Heart left ventricle (tissue), 16 donors: ENCODE measurements around the gene CCDC71L. TPM values are rescaled to one million over a fixed set of nuclear protein-coding genes. Genes with fewer than 3 reads are reported as not detected.

Experiments used
- ATAC-seq, 4 donors: fragments of 200-7000 bp; cut with Tn5 transposase; one replicate each; pipeline ENCODE4 v1.9.1; 2020 to 2022; ENCODE audit warnings: moderate library complexity in 4 of 4, mild to moderate bottlenecking in 3 of 4, moderate number of reproducible peaks in 1 of 4
- DNase-seq, 5 donors: peaks; one replicate each; pipeline ENCODE4 v3.0.0-alpha.2; 2020
- H3K27ac ChIP-seq, 12 donors: fragments of 200-600 bp; sonication (generic) in 4 of 12; one replicate each; pipeline versions ENCODE4 v1.5.0 to v1.8.0; 2016 to 2022; ENCODE audit warnings: mild to moderate bottlenecking in 2 of 12
- H3K27me3 ChIP-seq, 9 donors: fragments of 200-600 bp; sonication (generic) in 2 of 9; one replicate each; pipeline versions ENCODE4 v1.5.1 to v1.8.0; 2016 to 2022; ENCODE audit warnings: mild to moderate bottlenecking in 3 of 9
- H3K36me3 ChIP-seq, 9 donors: fragments of 200-600 bp; sonication (generic) in 2 of 9; one replicate each; pipeline versions ENCODE4 v1.5.0 to v1.8.0; 2018 to 2022; ENCODE audit warnings: mild to moderate bottlenecking in 2 of 9
- H3K4me1 ChIP-seq, 12 donors: fragments of 200-600 bp; sonication (generic) in 4 of 12; one replicate each; pipeline versions ENCODE4 v1.5.0 to v1.8.0; 2016 to 2022; ENCODE audit warnings: mild to moderate bottlenecking in 3 of 12
- H3K4me3 ChIP-seq, 12 donors: fragments of 200-600 bp; sonication (generic) in 4 of 12; one replicate each; pipeline versions ENCODE4 v1.5.0 to v1.8.0; 2017 to 2022; ENCODE audit warnings: mild to moderate bottlenecking in 9 of 12, moderate library complexity in 4 of 12
- H3K9me3 ChIP-seq, 12 donors: fragments of 200-600 bp; sonication (generic) in 4 of 12; one replicate each; pipeline versions ENCODE4 v1.5.0 to v1.8.0; 2016 to 2022; ENCODE audit warnings: mild to moderate bottlenecking in 1 of 12
- CTCF ChIP-seq, 12 donors: fragments of 200-600 bp; sonication (generic) in 4 of 12; IDR thresholded peaks; one replicate each; pipeline versions ENCODE4 v1.5.0 to v1.8.0; 2018 to 2022; ENCODE audit warnings: antibody characterized with exemption in 12 of 12, mild to moderate bottlenecking in 5 of 12
- POLR2A ChIP-seq, 2 donors: fragments of 450-650 bp; IDR thresholded peaks; one replicate each; pipeline ENCODE4 v1.6.1; 2017; ENCODE audit warnings: antibody characterized with exemption in 2 of 2, mild to moderate bottlenecking in 2 of 2, moderate library complexity in 2 of 2
- WGBS, 4 donors: extraction: QIAGEN DNeasy Blood & Tissue Kit in 2 of 4; methylation state at CpG; one replicate each; pipeline versions ENCODE4 v1.1.5 to v1.1.7; 2013 to 2018; 5-methylcytosine and 5-hydroxymethylcytosine counted together
- intact Hi-C, 10 donors: fragments of 100-400 bp; cut with DNase I; formaldehyde crosslinking; loops; one replicate each; pipeline versions ENCODE4 v1.11.1 to v1.14.2; 2022
- polyA plus RNA-seq, 2 donors: library from polyadenylated mRNA; stranded (reverse); fragments of 200-250 nt; gene quantifications; one replicate each; pipeline ENCODE4 v1.2.3, GENCODE V29; 2013
- total RNA-seq, 9 donors: library from RNA; depleted of rRNA in 2 of 9; stranded (reverse); fragments of >200 nt in 2 of 9; fragmentation: NEBNext Ultra II Directional in 3 of 9; extraction: Animal tissue kit (Norgen Biotek cat#: 25700) in 3 of 9; gene quantifications; one replicate each; pipeline versions ENCODE4 v1.1.0 to v1.2.4, GENCODE V29; 2016 to 2023
- donor health status: ischemic (EF 13 %, LVEDD 7.1; RV severe dilation, severe dysfunction).
- donor health status: healthy with polysubstance abuse.
- donor health status: DM: no; HTN: yes; CAD: no.
- donor health status: DM: no; HTN: no; CAD: no.
- donor health status: ischemic (EF 25% LVEDD 6.9; RV normal size, moderate dysfunction).
- donor health status: ischemic (EF 25% LVEDD 5.7; RV mildly dilated, moderate dysfunction).
- donor health status: healthy.
- donor health status: DM: yes; HTN: yes; CAD: no.
- donor health status: ischemic (EF 35%, LVEDD 5.7; RV mildly dilated, moderate dysfunction).
- donor health status: nonischemic (EF 11% LVEDD 7.7; RV severe dilation, severe dysfunction).
- donor health status: DM: yes; HTN: yes; CAD: no.
- donor health status: PGD.
- donor health status: ischemic (EF 29% LVEDD 5.4; RV normal size, mild dysfunction).
- donor health status: nonischemic (EF 23%, LVEDD 6.1; RV moderate dilation, normal function).

Gene CCDC71L
- total and polyA plus RNA-seq, 11 donors = 3.5 to 16.7 (median 6.9) TPM

- Histone ChIP-seq H3K36me3 (no peaks in the 10 kb centered on the region), H3K27me3 (no peaks in the 10 kb centered on the region), H3K4me1 (peaks cover 0 to 5% (median 0%) of the 10 kb centered on the region in 12 donors), H3K9me3 (no peaks in the 10 kb centered on the region), H3K27ac (no peak overlapping the region), H3K4me3 (no peak overlapping the region)
- TF ChIP-seq CTCF (IDR thresholded peaks at IDR 0.05) (no peak), POLR2A (IDR thresholded peaks at IDR 0.05) (no peak)
- intact Hi-C loops = no loop called here
- ATAC-seq (no peak), DNase-seq (no peak)
These were observed 8.9 kb downstream of the CCDC71L start for GRCh38 chr7:106652092-106652491.

GRCh38 chr7:106646256-106646655 is 14.7 kb downstream of the CCDC71L start:
- WGBS, 4 donors = 64 to 93% (median 76%) methylated on average over 1 of the region's 1 CpG
- Histone ChIP-seq H3K36me3 (no peaks in the 10 kb centered on the region), H3K4me1 (no peaks in the 10 kb centered on the region), H3K27me3 (no peaks in the 10 kb centered on the region), H3K9me3 (no peaks in the 10 kb centered on the region), H3K4me3 (no peak overlapping the region), H3K27ac (no peak overlapping the region)
- DNase-seq = no peak
- intact Hi-C loops = no loop called here
- no peak for ATAC-seq
- no peak for TF ChIP-seq POLR2A (IDR thresholded peaks at IDR 0.05)
- no peak for TF ChIP-seq CTCF (IDR thresholded peaks at IDR 0.05)

- no peak for TF ChIP-seq CTCF (IDR thresholded peaks at IDR 0.05)
- no peak for TF ChIP-seq POLR2A (IDR thresholded peaks at IDR 0.05)
- Histone ChIP-seq H3K9me3 (no peaks in the 10 kb centered on the region), H3K4me1 (no peaks in the 10 kb centered on the region), H3K36me3 (no peaks in the 10 kb centered on the region), H3K27me3 (no peaks in the 10 kb centered on the region), H3K27ac (no peak overlapping the region), H3K4me3 (no peak overlapping the region)
- ATAC-seq (no peak), DNase-seq (no peak)
- intact Hi-C loops = no loop called here
- 47 to 89% (median 85%) methylated on average over 1 of the region's 1 CpG for WGBS, 4 donors
These were observed 16.0 kb downstream of the CCDC71L start for GRCh38 chr7:106644999-106645398.

- no peak overlapping the region for H3K27ac ChIP-seq
- H3K9me3 ChIP-seq = peaks cover 0 to 6% (median 0%) of the 10 kb centered on the region in 12 donors
- intact Hi-C loops = no loop called here
- 56 to 66% (median 59%) methylated on average over 2 of the region's 2 CpGs for WGBS, 4 donors
- no peak for ATAC-seq
- no peak for DNase-seq
- no peaks in the 10 kb centered on the region for H3K36me3 ChIP-seq
- H3K4me1 ChIP-seq = no peaks in the 10 kb centered on the region
- no peaks in the 10 kb centered on the region for H3K27me3 ChIP-seq
- TF ChIP-seq POLR2A (IDR thresholded peaks at IDR 0.05) = no peak
- no peak for TF ChIP-seq CTCF (IDR thresholded peaks at IDR 0.05)
- no peak overlapping the region for H3K4me3 ChIP-seq
These were observed 17.6 kb downstream of the CCDC71L start for GRCh38 chr7:106643216-106644000.
